GM12875 (cell line): ENCODE measurements around the gene TMOD3.

Experiments
- H3K4me3 ChIP-seq: one replicate; pipeline ENCODE4 v1.5.1; 2011; ENCODE audit warnings: low read depth, low read length, control low read depth
- CTCF ChIP-seq: IDR thresholded peaks from 2 replicates; pipeline ENCODE4 v1.5.1; 2011; ENCODE audit warnings: low read depth, mild to moderate bottlenecking, control low read depth, inconsistent platforms, low read length, moderate library complexity, borderline replicate concordance; ENCODE audit not compliant: insufficient read depth

The TMOD3 gene

GRCh38 chr15:51848811-51849210 lies 19.4 kb downstream of the TMOD3 start:
- H3K4me3 ChIP-seq: no peak overlapping the region
- TF ChIP-seq CTCF: no peak

GRCh38 chr15:51849860-51850259 lies 20.4 kb downstream of the TMOD3 start:
- TF ChIP-seq CTCF: no peak
- H3K4me3 ChIP-seq: no peak overlapping the region

- no peak for TF ChIP-seq CTCF
- H3K4me3 ChIP-seq: no peak overlapping the region
These were observed 24.5 kb downstream of the TMOD3 start for GRCh38 chr15:51853998-51854397.

- TF ChIP-seq CTCF: no peak
- H3K4me3 ChIP-seq: no peak overlapping the region
These were observed 26.2 kb downstream of the TMOD3 start for GRCh38 chr15:51855612-51856011.

GRCh38 chr15:51856714-51857380 lies 27.4 kb downstream of the TMOD3 start:
- no peak for TF ChIP-seq CTCF
- H3K4me3 ChIP-seq: no peak overlapping the region

- no peak for TF ChIP-seq CTCF
- no peak overlapping the region for H3K4me3 ChIP-seq
These were observed 32.3 kb downstream of the TMOD3 start for GRCh38 chr15:51861557-51862359.

- no peak for TF ChIP-seq CTCF
- H3K4me3 ChIP-seq: no peak overlapping the region
These were observed 33.7 kb downstream of the TMOD3 start for GRCh38 chr15:51863131-51863530.
